IMR-90 (cell line): ENCODE data around the gene KCNN3. TPM values are rescaled to one million over a fixed set of nuclear protein-coding genes. Genes with fewer than 3 reads are reported as not detected.

Experiments
- ATAC-seq: fragments of 200-7000 bp; cut with Tn5 transposase; 2 replicates; pipeline ENCODE4 v1.9.1; 2020; ENCODE audit warnings: low read depth, mild to moderate bottlenecking, moderate library complexity
- BruUV-seq: library from RNA; stranded (reverse); fragments of 400-500 nt; replicated peaks from 2 replicates; lab custom pipeline; 2021; lab: Mats Ljungman, UMichigan
- CTCF ChIA-PET: fragments of 300-600 bp; formaldehyde crosslinking; extraction: SDS; loops from one replicate; lab custom pipeline; 2021; ENCODE audit warnings: antibody characterized with exemption; lab: Yijun Ruan, JAX
- POLR2A ChIA-PET: fragments of 300-600 bp; sonication (Branson Sonifier 250); formaldehyde crosslinking; loops from one replicate; lab custom pipeline; 2022; ENCODE audit warnings: antibody characterized with exemption; ENCODE audit not compliant: unreplicated experiment; lab: Charles Lee
- DNase-seq: peaks from one replicate; pipeline ENCODE4 v3.0.0; 2013
- H2AFZ ChIP-seq: replicated peaks from 2 replicates; pipeline ENCODE3; 2013; ENCODE audit warnings: low read length, mild to moderate bottlenecking; ENCODE audit not compliant: poor library complexity
- H2AK5ac ChIP-seq: 2 replicates; pipeline ENCODE4 v1.6.1; 2013; ENCODE audit warnings: low read depth, low read length, inconsistent platforms
- H2AK9ac ChIP-seq: replicated peaks from 2 replicates; pipeline ENCODE3; 2013; ENCODE audit warnings: mild to moderate bottlenecking, low read depth, low read length, moderate library complexity; ENCODE audit not compliant: poor library complexity
- H2BK120ac ChIP-seq: 2 replicates; pipeline ENCODE4 v1.6.1; 2013; ENCODE audit warnings: low read depth, low read length, inconsistent platforms
- H2BK15ac ChIP-seq: 3 replicates; pipeline ENCODE4 v1.6.1; 2013; ENCODE audit warnings: low read depth, low read length, inconsistent platforms
- H2BK20ac ChIP-seq: 2 replicates; pipeline ENCODE4 v1.6.1; 2013; ENCODE audit warnings: low read depth, mild to moderate bottlenecking, inconsistent platforms, low read length, moderate library complexity
- H2BK5ac ChIP-seq: 2 replicates; pipeline ENCODE4 v1.6.1; 2013; ENCODE audit warnings: mild to moderate bottlenecking, low read depth, low read length, inconsistent platforms; ENCODE audit not compliant: poor library complexity, severe bottlenecking
- H3K14ac ChIP-seq: replicated peaks from 2 replicates; pipeline ENCODE4 v1.6.1; 2013; ENCODE audit warnings: low read depth, low read length, inconsistent platforms
- H3K18ac ChIP-seq: 2 replicates; pipeline ENCODE4 v1.6.1; 2013; ENCODE audit warnings: low read depth, low read length, control low read depth
- H3K23ac ChIP-seq: 2 replicates; pipeline ENCODE4 v1.6.1; 2013; ENCODE audit warnings: low read depth, low read length, inconsistent platforms
- H3K27ac ChIP-seq: 2 replicates; pipeline ENCODE4 v1.5.1; 2013; ENCODE audit warnings: mild to moderate bottlenecking, control low read depth, low read length; ENCODE audit not compliant: insufficient read depth
- H3K27me3 ChIP-seq: 2 replicates; pipeline ENCODE4 v1.6.1; 2013; ENCODE audit warnings: low read length; ENCODE audit not compliant: control insufficient read depth, insufficient read depth
- H3K36me3 ChIP-seq: 2 replicates; pipeline ENCODE4 v1.6.1; 2013; ENCODE audit warnings: low read length, mixed read lengths; ENCODE audit not compliant: control insufficient read depth, insufficient read depth
- H3K4ac ChIP-seq: 2 replicates; pipeline ENCODE4 v1.6.1; 2013; ENCODE audit warnings: low read depth, low read length, inconsistent platforms
- H3K4me1 ChIP-seq: 2 replicates; pipeline ENCODE4 v1.6.1; 2013; ENCODE audit warnings: low read length, mixed read lengths; ENCODE audit not compliant: control insufficient read depth, insufficient read depth
- H3K4me2 ChIP-seq: 2 replicates; pipeline ENCODE4 v1.6.1; 2013; ENCODE audit warnings: low read depth, mild to moderate bottlenecking, control low read depth, low read length, moderate library complexity
- H3K4me3 ChIP-seq: 2 replicates; pipeline ENCODE4 v1.5.1; 2013; ENCODE audit warnings: low read depth, mild to moderate bottlenecking, control low read depth, low read length, moderate library complexity; ENCODE audit not compliant: insufficient read depth
- H3K56ac ChIP-seq: 2 replicates; pipeline ENCODE4 v1.6.1; 2013; ENCODE audit warnings: low read length, inconsistent platforms; ENCODE audit not compliant: insufficient read depth; ENCODE audit errors: extremely low read depth
- H3K79me1 ChIP-seq, 2 experiments: 2 replicates each; pipeline ENCODE4 v1.6.1; 2013; ENCODE audit warnings: low read length in 2 of 2, inconsistent platforms in 1 of 2, low read depth in 1 of 2
- H3K9ac ChIP-seq: 2 replicates; pipeline ENCODE4 v1.6.1; 2013; ENCODE audit warnings: low read depth, low read length, control low read depth
- H3K9me1 ChIP-seq: 2 replicates; pipeline ENCODE4 v1.6.1; 2013; ENCODE audit warnings: low read length, inconsistent platforms; ENCODE audit not compliant: insufficient read depth
- H3K9me3 ChIP-seq: 2 replicates; pipeline ENCODE4 v1.6.1; 2013; ENCODE audit warnings: low read length; ENCODE audit not compliant: control insufficient read depth, insufficient read depth
- H4K20me1 ChIP-seq: 2 replicates; pipeline ENCODE4 v1.6.1; 2013; ENCODE audit warnings: low read length, inconsistent platforms; ENCODE audit not compliant: insufficient read depth
- H4K5ac ChIP-seq: 2 replicates; pipeline ENCODE4 v1.6.1; 2013; ENCODE audit warnings: mild to moderate bottlenecking, low read depth, low read length, control low read depth
- H4K8ac ChIP-seq, 2 experiments: 2 replicates each; pipeline ENCODE4 v1.6.1; 2013; ENCODE audit warnings: low read depth in 2 of 2, low read length in 2 of 2, control low read depth in 1 of 2, inconsistent platforms in 1 of 2
- H4K91ac ChIP-seq: 2 replicates; pipeline ENCODE4 v1.6.1; 2013; ENCODE audit warnings: low read depth, low read length, inconsistent platforms; ENCODE audit not compliant: insufficient read depth
- BHLHE40 ChIP-seq: fragments of 150-350 bp; IDR thresholded peaks from 2 replicates; pipeline ENCODE4 v1.6.1; 2016; ENCODE audit warnings: mild to moderate bottlenecking, low read depth, low read length
- ELK1 ChIP-seq: fragments of 150-350 bp; IDR thresholded peaks from 2 replicates; pipeline ENCODE4 v1.6.1; 2016; ENCODE audit warnings: low read depth, mild to moderate bottlenecking, low read length, moderate library complexity, borderline replicate concordance
- MAZ ChIP-seq: IDR thresholded peaks from 2 replicates; pipeline ENCODE4 v1.6.1; 2012; ENCODE audit warnings: low read depth, mild to moderate bottlenecking, low read length, improper control_type of control experiment, moderate library complexity, borderline replicate concordance
- MXI1 ChIP-seq: IDR thresholded peaks from 2 replicates; pipeline ENCODE4 v1.6.1; 2012; ENCODE audit warnings: low read depth, mild to moderate bottlenecking, low read length, moderate library complexity, borderline replicate concordance
- NFE2L2 ChIP-seq: fragments of 150-350 bp; IDR thresholded peaks from 2 replicates; pipeline ENCODE4 v1.6.1; 2016; ENCODE audit warnings: low read depth, mild to moderate bottlenecking, low read length
- SMC3 ChIP-seq: fragments of 150-350 bp; IDR thresholded peaks from 2 replicates; pipeline ENCODE4 v1.6.1; 2016; ENCODE audit warnings: low read depth, mild to moderate bottlenecking, antibody characterized with exemption, low read length, moderate library complexity
- USF2 ChIP-seq: fragments of 150-350 bp; IDR thresholded peaks from 2 replicates; pipeline ENCODE4 v1.6.1; 2017; ENCODE audit warnings: mild to moderate bottlenecking, antibody characterized with exemption, low read length, low read depth
- WGBS, 2 experiments: methylation state at CpG; one replicate each; pipeline versions ENCODE4 v1.1.5 to v1.1.7; 2013; ENCODE audit warnings: missing lambda C conversion rate in 2 of 2; ENCODE audit not compliant: insufficient read length in 1 of 2; ENCODE audit errors: extremely low coverage in 2 of 2; 5-methylcytosine and 5-hydroxymethylcytosine counted together
- dilution Hi-C: fragments of 300-500 bp; cut with HindIII; formaldehyde crosslinking; loops from one replicate; pipeline ENCODE4 v1.14.3; 2018; ENCODE audit warnings: low sequenced_read_pairs; ENCODE audit not compliant: unreplicated experiment
- in situ Hi-C: fragments of 300-500 bp; cut with MboI; formaldehyde crosslinking; loops from 3 replicates; pipeline ENCODE4 v1.14.3; 2019; ENCODE audit warnings: low sequenced_read_pairs, inconsistent platforms, mixed read lengths
- intact Hi-C: fragments of 100-400 bp; cut with micrococcal nuclease; formaldehyde crosslinking; loops from 2 replicates; pipeline ENCODE4 v1.10.0; 2022
- polyA plus RNA-seq, 3 experiments: library from polyadenylated mRNA; depleted of rRNA; stranded (reverse); fragments of >200 nt; gene quantifications; 2 replicates each; pipeline ENCODE4 v1.2.3, GENCODE V29; 2012; ENCODE audit warnings: low replicate concordance in 1 of 3
- total RNA-seq: library from RNA; depleted of rRNA; stranded (reverse); fragments of >200 nt; gene quantifications from 2 replicates; pipeline ENCODE4 v1.2.3, GENCODE V29; 2012

KCNN3 gene
- total and polyA plus RNA-seq, 2 of the 4 experiments (the other 2 are of a cell fraction): 0.02 TPM; not detected in 1

GRCh38 chr1:154837034-154837671 lies 32.9 kb downstream of the KCNN3 start:
- ChIA-PET CTCF (interaction anchor here (1.1 kb wide), 1 partner anchor 42 kb away, joined by 3 read pairs; no protein-coding TSS in a partner anchor), POLR2A (no interaction called here)
- Histone ChIP-seq H2AK9ac (no peak overlapping the region), H2BK15ac (no peak overlapping the region), H4K5ac (no peak overlapping the region), H2BK120ac (no peak overlapping the region), H3K4ac (no peak overlapping the region), H4K91ac (no peak overlapping the region), H4K20me1 (no peaks in the 10 kb centered on the region), H2AFZ (no peak overlapping the region), H3K9me1 (no peaks in the 10 kb centered on the region), H3K36me3 (no peaks in the 10 kb centered on the region), H3K14ac (no peak overlapping the region), H2AK5ac (no peak overlapping the region), H4K8ac (no peak overlapping the region), H3K18ac (no peak overlapping the region), H2BK20ac (no peak overlapping the region), H3K4me1 (peaks cover 10% of the 10 kb centered on the region; the same call in 1 of the 2 replicates), H3K23ac (no peak overlapping the region), H3K79me1 (no peaks in the 10 kb centered on the region), H3K9ac (no peak overlapping the region), H3K56ac (no peak overlapping the region), H3K4me2 (no peak overlapping the region), H3K4me3 (no peak overlapping the region), H3K27ac (no peak overlapping the region), H3K27me3 (peaks cover 59% of the 10 kb centered on the region), H3K9me3 (no peaks in the 10 kb centered on the region), H2BK5ac (no peak overlapping the region)
- dilution Hi-C loops (no loop called here), intact Hi-C loops (no loop called here), in situ Hi-C loops (no loop called here)
- no TSS peak for BruUV-seq
- TF ChIP-seq MXI1 (no peak), USF2 (no peak), NFE2L2 (no peak), BHLHE40 (no peak), ELK1 (no peak), MAZ (no peak), SMC3 (no peak)
- no peak for DNase-seq
- no CpG with 5 or more reads among the region's 13 CpGs for WGBS, 2 experiments
- ATAC-seq: no peak
